Stimulated activated naive B cell treated with anti-CD40 and anti-IgM and Interleukin-4, amounts not matched to agents 10 μg/mL and 1 μg/mL and 100 μg/mL, for 72 hours (primary cell): ENCODE results near the gene ARPC5L.
"Not testable (repeated sequence)": the region's sequence is repeated elsewhere in the genome, so short reads cannot be mapped to it uniquely, and the experiment has no call there.

Source experiments
- ATAC-seq, 2 donors: fragments of 150-1000 bp; cut with Tn5 transposase; replicated peaks; 2 replicates each; pipeline ENCODE4 v1.10.0; 2021; ENCODE audit warnings: moderate library complexity in 1 of 2
- DNase-seq: peaks from one replicate; pipeline ENCODE4 v3.0.0; 2021
- H3K27ac Mint-ChIP-seq: one replicate; pipeline ENCODE4 v1.8.0; 2022; ENCODE audit warnings: mild to moderate bottlenecking, mixed read lengths
- H3K27me3 Mint-ChIP-seq, 2 donors: one replicate each; pipeline ENCODE4 v1.8.0; 2022; ENCODE audit warnings: mixed read lengths in 2 of 2
- H3K36me3 Mint-ChIP-seq, 2 donors: one replicate each; pipeline ENCODE4 v1.8.0; 2022; ENCODE audit warnings: mixed read lengths in 2 of 2, mild to moderate bottlenecking in 1 of 2
- H3K4me1 Mint-ChIP-seq, 2 donors: one replicate each; pipeline ENCODE4 v1.8.0; 2022; ENCODE audit warnings: mixed read lengths in 2 of 2, mild to moderate bottlenecking in 1 of 2
- H3K4me3 Mint-ChIP-seq, 2 donors: one replicate each; pipeline ENCODE4 v1.8.0; 2022; ENCODE audit warnings: mild to moderate bottlenecking in 2 of 2, mixed read lengths in 2 of 2, moderate library complexity in 1 of 2
- H3K9me3 Mint-ChIP-seq, 2 donors: one replicate each; pipeline ENCODE4 v1.8.0; 2022; ENCODE audit warnings: mixed read lengths in 2 of 2, mild to moderate bottlenecking in 1 of 2

The ARPC5L gene

DNA sequence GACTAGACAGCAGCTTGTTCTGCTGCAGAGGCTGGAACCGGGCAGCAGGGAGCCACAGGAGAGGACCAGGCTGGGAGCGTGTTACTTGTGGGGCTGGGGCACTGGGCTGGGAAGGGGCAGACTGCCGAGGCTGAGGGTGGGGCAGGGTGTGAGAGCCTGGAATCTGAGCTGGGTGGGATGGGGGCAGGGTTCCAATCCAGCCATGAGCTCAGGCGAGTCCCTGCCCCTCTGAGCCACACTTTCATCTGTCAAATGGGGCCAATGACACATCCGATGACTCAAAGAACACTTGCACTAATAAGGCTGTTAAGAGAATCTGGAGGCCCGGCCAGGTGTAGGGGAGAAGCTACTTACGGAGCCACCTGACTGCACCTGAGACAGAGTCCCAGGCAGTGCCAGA, 27.3 kb upstream of the ARPC5L start:
- Mint-ChIP-seq H3K36me3 (no peaks in the 10 kb centered on the region), H3K4me1 (peaks cover 2 to 8% of the 10 kb centered on the region in 2 donors), H3K27ac (no peak overlapping the region), H3K4me3 (no peak overlapping the region), H3K9me3 (no peaks in the 10 kb centered on the region), H3K27me3 (peaks cover 16 to 23% of the 10 kb centered on the region in 2 donors)
- DNase-seq = no peak
- no peak for ATAC-seq

DNA sequence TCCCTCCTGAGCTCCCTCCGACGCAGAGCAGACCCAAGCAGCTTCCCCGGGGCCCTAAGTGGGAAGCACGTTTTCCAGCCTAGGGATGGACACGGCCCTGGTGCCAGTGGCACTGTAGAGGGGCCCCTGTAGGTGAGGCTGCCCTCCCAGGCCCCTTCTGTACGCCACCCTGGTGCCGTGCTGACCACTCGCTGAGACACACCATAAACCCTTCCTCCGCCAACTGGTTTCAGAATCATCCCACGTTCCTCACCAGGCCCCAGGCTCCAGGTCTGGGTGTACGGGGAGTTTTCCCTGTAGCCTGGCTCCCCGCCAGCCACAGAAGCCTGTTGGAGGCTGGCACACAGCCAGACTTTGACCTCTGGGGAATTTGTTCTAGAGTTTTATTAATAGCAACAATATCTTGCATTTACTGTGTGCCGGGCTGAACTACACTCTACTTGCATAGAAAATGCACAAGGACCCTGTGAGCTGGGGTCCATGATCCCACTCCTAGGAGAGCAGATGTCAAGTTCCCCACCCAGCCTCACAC, 26.8 kb upstream of the ARPC5L start:
- DNase-seq = no peak
- no peak for ATAC-seq

DNA sequence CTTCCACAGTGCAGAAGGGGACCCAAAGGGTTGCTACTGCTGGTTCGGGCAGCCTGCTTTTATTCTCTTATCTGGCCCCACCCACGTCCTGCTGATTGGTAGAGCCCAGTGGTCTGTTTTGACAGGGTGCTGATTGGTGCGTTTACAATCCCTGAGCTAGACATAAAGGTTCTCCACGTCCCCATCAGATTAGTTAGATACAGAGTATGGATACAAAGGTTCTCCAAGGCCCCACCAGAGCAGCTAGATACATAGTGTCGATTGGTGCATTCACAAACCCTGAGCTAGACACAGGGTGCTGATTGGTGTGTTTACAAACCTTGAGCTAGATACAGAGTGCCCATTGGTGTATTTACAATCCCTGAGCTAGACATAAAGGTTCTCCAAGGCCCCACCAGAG, 23.8 kb upstream of the ARPC5L start:
- H3K27me3 Mint-ChIP-seq = peaks cover 16 to 24% of the 10 kb centered on the region in 2 donors
- not testable (repeated sequence) for ATAC-seq, DNase-seq, H3K27ac Mint-ChIP-seq, H3K9me3 Mint-ChIP-seq, H3K4me3 Mint-ChIP-seq, H3K4me1 Mint-ChIP-seq, H3K36me3 Mint-ChIP-seq

More for the DNA sequence above, 26.8 kb upstream of the ARPC5L start:
- H3K27me3 Mint-ChIP-seq = peaks cover 16 to 24% of the 10 kb centered on the region in 2 donors
- H3K4me1 Mint-ChIP-seq = peaks cover 2 to 8% of the 10 kb centered on the region in 2 donors
- H3K27ac Mint-ChIP-seq = no peak overlapping the region
- H3K9me3 Mint-ChIP-seq = no peaks in the 10 kb centered on the region
- H3K4me3 Mint-ChIP-seq = no peak overlapping the region
- no peaks in the 10 kb centered on the region for H3K36me3 Mint-ChIP-seq

DNA sequence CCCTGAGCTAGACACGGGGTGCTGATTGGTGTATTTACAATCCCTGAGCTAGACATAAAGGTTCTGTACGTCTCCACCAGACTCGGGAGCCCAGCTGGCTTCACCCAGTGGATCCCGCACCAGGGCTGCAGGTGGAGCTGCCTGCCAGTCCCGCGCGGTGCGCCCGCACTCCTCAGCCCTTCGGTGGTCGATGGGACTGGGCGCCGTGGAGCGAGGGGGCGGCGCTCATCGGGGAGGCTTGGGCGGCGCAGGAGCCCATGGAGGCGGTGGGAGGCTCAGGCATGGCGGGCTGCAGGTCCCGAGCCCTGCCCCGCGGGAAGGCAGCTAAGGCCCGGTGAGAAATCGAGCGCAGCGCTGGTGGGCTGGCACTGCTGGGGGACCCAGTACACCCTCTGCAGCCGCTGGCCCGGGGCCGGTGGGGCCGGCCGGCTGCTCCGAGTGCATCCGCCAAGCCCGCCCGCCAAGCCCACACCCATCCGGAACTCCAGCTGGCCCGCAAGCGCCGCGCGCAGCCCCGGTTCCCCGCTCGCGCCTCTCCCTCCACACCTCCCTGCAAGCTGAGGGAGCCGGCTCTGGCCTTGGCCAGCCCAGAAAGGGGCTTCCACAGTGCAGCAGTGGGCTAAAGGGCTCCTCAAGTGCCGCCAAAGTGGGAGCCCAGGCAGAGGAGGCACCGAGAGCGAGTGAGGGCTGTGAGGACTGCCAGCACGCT, 23.2 kb upstream of the ARPC5L start:
- ATAC-seq, DNase-seq, H3K27ac Mint-ChIP-seq, H3K4me1 Mint-ChIP-seq, H3K36me3 Mint-ChIP-seq, H3K9me3 Mint-ChIP-seq: not testable (repeated sequence)
- H3K27me3 Mint-ChIP-seq = peaks cover 16 to 24% of the 10 kb centered on the region in 2 donors
- peak overlapping the region in 1 of 2 donors; percentile 39 for H3K4me3 Mint-ChIP-seq

DNA sequence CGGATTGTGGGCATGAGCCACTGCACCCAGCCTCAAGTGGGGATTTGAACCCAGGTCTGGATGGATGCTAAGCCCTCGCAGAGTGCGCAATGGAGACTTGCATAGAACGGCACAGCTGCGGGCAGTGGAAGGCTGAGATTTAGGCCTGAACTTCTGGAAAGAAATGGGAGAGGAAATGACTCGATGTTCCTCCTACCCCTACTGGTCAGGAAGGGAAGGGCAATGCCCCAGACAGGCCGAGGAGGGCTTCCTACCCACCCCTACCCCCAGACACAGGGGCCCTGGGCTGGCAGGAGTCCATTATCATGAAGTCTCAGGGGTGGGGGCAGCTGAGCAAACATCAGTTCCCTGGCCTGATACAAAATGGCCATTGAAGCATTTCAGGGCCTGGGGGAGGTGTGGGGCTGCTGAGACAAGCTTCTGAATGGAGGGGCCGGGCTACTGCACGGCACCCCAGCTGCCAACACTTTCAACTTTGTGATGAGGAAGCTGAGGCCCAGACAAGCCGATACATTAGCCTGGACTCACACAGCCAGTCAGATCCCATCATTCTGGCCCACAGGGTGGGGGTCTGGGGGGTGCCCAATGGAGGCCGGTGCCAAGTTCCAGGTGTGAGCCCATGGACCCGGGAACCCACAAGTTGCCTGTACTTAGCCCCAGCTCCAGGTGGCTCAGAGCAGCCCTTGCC, 22.2 kb upstream of the ARPC5L start:
- DNase-seq (no peak), ATAC-seq (peak in 1 of 2 donors; percentile 34)
- peaks cover 2 to 8% of the 10 kb centered on the region in 2 donors for H3K4me1 Mint-ChIP-seq

DNA sequence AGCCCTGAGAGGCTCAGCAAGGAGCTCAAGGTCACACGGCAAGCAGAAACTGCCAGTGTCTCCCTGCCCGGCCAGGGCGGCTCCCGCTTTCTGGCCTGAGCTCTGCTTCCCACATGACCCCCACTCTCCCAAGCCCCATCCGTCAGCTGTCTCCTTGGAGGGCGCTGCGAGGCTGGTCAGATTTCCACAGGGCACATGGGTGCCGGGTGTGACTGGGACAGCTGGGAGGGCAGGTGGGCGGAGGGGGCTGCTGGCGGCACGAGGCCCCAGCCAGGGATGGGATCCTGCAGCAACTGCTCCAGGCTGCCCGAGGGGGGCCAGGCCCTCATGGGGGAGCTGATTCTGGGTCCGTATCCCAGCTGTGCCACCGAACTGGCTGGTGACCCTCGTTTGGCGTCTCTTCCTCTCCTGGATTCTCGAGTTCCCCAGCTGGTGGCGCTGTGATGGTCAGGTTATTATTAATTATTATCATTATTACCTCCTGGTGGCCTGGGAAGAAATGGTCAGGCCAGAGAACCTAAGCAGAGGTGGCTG, 21.6 kb upstream of the ARPC5L start:
- Mint-ChIP-seq H3K27ac (no peak overlapping the region), H3K36me3 (no peaks in the 10 kb centered on the region), H3K4me1 (peaks cover 2 to 3% of the 10 kb centered on the region in 2 donors), H3K4me3 (no peak overlapping the region), H3K27me3 (peaks cover 16 to 17% of the 10 kb centered on the region in 2 donors), H3K9me3 (no peaks in the 10 kb centered on the region)
- no peak for ATAC-seq
- no peak for DNase-seq

More for the DNA sequence above, 22.2 kb upstream of the ARPC5L start:
- Mint-ChIP-seq H3K27me3 (peaks cover 16 to 23% of the 10 kb centered on the region in 2 donors), H3K9me3 (no peaks in the 10 kb centered on the region), H3K36me3 (no peaks in the 10 kb centered on the region), H3K4me3 (peak overlapping the region in 1 of 2 donors; percentile 46), H3K27ac (no peak overlapping the region)

DNA sequence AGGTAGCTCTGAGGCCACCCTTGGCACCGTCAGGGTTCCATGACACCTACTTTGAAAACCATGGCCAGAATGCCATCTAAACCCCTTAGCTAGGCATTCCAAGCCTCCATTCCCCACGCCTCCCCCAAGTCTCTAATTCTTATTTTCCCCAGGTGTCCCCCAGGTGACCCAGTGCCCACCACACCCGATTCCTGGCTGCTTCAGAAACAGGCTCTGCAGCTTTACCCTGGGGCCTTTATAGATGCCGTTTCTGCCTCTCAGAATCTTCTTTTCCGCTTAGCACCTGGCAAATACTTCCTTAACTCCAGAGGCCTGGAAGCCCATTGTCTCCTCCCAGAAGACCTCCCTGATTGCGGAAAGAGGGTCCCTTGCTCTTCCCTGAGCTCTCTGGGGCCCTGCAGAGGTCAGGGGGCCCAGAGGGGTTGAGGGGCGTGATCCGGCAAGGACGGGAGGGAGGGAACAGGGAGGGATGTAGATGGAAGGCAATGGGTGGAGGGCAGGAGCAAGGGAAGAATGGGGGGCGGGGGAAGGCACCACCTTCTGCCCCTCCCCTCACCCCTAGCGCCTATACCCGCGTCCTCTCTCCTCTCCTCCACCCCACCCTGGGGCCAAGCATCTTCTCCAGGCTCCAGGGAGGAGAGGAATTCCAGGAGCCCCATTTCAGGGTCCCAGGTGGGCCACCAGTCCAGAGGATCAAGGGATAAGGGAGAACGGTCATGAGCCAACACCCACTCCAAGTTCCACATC, 20.7 kb upstream of the ARPC5L start:
- H3K4me1 Mint-ChIP-seq = peaks cover 0 to 2% of the 10 kb centered on the region in 2 donors
- DNase-seq (no peak), ATAC-seq (no peak)
- H3K27me3 Mint-ChIP-seq = peaks cover 16 to 17% of the 10 kb centered on the region in 2 donors
- no peaks in the 10 kb centered on the region for H3K36me3 Mint-ChIP-seq
- H3K4me3 Mint-ChIP-seq = no peak overlapping the region
- no peaks in the 10 kb centered on the region for H3K9me3 Mint-ChIP-seq
- no peak overlapping the region for H3K27ac Mint-ChIP-seq

DNA sequence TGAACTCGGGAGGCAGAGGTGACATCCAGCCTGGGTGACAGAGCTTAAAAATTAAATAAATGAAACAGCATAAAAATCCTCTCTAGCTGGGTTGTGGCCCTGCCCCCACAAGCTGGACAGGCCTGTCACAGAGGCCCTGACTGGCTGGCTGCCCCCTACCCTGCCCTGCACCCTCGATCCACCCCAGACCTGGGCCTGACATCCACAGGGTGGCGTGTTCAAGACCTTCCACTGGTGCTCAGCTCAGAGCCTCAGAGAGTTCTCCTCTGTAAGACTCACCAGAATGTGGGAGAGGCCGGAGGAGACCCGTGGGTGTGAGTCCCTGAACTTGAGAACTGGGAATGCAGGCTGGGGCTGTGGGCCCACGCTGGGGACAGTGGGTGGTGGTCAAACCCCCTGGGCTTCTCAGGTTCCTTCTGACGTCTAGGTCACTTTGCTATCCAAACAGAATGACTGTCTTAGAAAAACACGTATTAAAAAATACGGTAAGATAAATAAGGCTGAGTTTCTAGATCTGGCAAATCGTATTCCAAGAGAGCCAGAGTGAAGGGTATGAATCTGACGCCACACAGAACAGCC, 18.4 kb upstream of the ARPC5L start:
- ATAC-seq (no peak), DNase-seq (no peak)
- Mint-ChIP-seq H3K4me1 (no peaks in the 10 kb centered on the region), H3K9me3 (no peaks in the 10 kb centered on the region), H3K36me3 (no peaks in the 10 kb centered on the region), H3K27me3 (peaks cover 0 to 6% of the 10 kb centered on the region in 2 donors), H3K4me3 (no peak overlapping the region), H3K27ac (peak overlapping the region; percentile 31)

DNA sequence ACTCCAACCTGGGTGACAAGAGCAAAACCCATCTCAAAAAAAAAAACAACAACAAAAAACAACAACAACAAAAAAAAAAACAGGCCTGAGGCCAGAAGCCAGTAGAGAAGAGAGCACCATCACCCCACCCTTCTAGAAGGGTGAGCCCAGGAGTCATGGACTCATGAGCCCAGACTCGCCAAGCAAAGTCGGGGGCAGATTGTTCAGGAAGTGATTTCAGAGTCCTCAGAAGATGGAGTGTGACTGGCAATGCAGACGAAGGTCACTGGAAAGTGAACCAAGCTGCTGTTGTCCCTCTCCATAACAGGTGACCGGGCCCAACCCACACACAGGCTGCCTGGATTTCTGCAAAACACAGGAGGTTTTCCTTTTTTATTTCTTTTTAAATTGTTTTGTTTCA, 17.6 kb upstream of the ARPC5L start:
- Mint-ChIP-seq H3K27me3 (peaks cover 0 to 5% of the 10 kb centered on the region in 2 donors), H3K27ac (no peak overlapping the region), H3K4me1 (no peaks in the 10 kb centered on the region), H3K9me3 (no peaks in the 10 kb centered on the region), H3K36me3 (no peaks in the 10 kb centered on the region), H3K4me3 (no peak overlapping the region)
- DNase-seq (no peak), ATAC-seq (no peak)

DNA sequence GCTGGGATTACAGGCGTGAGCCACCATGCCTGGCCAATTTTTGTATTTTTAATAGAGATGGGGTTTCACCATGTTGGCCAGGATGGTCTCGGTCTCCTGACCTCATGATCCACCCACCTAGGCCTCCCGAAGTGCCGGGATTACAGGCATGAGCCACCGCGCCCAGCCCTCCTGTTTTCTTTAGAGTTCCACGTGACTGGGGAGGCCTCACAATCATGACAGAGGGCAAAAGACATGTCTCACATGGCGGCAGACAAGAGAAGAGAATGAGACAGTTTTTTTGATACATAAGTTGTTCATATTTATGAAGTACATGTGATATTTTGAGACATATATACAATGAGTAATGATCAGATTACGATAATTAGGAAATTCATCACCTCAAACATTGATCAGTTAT, 15.5 kb upstream of the ARPC5L start:
- not testable (repeated sequence) for H3K27ac Mint-ChIP-seq, DNase-seq, H3K9me3 Mint-ChIP-seq, H3K4me1 Mint-ChIP-seq, ATAC-seq, H3K36me3 Mint-ChIP-seq, H3K27me3 Mint-ChIP-seq, H3K4me3 Mint-ChIP-seq

DNA sequence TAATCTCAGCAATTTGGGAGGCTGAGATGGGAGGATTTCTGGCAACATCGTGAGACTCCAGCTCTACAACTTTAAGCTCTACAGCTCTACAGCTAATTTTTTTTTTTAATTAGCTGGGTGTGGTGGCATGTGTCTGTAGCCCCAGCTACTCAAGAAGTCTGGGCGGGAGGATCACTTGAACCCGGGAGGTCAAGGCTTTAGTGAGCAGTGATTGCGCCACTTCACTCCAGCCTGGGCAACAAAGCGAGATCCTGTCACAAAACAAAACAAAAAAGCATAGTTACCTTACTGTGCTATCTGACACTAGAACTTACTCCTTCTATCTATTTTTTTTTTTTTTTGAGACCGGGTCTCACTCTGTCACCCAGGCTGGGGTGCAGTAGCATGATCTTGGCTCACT, 15.0 kb upstream of the ARPC5L start:
- Mint-ChIP-seq H3K27me3 (peaks cover 0 to 11% of the 10 kb centered on the region in 2 donors), H3K27ac (no peak overlapping the region), H3K4me3 (no peak overlapping the region), H3K4me1 (no peaks in the 10 kb centered on the region), H3K36me3 (no peaks in the 10 kb centered on the region), H3K9me3 (no peaks in the 10 kb centered on the region)
- DNase-seq (no peak), ATAC-seq (no peak)

DNA sequence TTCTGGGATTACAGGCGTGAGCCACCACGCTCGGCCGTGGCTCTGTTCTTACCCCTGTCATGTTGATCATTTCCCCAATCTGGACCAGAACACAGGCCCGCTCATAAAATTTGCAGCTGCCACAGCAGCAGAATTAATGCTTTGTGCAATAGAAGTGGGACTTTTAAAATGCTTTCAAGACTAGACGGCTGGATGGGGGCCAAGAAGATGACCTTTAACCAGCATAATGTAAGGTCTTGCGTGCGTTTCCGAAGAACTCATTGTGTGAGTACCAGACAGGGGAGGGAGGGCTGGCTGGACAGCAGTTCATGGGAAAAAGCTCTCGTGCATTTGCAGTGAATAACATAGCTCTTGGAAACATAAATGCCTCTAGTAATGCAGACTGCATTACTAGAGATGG, 12.1 kb upstream of the ARPC5L start:
- peaks cover 4 to 12% of the 10 kb centered on the region in 2 donors for H3K4me1 Mint-ChIP-seq
- H3K9me3 Mint-ChIP-seq = no peaks in the 10 kb centered on the region
- ATAC-seq = no peak
- H3K36me3 Mint-ChIP-seq = no peaks in the 10 kb centered on the region
- DNase-seq = no peak
- H3K27ac Mint-ChIP-seq = no peak overlapping the region
- peaks cover 0 to 11% of the 10 kb centered on the region in 2 donors for H3K27me3 Mint-ChIP-seq
- H3K4me3 Mint-ChIP-seq = no peak overlapping the region

DNA sequence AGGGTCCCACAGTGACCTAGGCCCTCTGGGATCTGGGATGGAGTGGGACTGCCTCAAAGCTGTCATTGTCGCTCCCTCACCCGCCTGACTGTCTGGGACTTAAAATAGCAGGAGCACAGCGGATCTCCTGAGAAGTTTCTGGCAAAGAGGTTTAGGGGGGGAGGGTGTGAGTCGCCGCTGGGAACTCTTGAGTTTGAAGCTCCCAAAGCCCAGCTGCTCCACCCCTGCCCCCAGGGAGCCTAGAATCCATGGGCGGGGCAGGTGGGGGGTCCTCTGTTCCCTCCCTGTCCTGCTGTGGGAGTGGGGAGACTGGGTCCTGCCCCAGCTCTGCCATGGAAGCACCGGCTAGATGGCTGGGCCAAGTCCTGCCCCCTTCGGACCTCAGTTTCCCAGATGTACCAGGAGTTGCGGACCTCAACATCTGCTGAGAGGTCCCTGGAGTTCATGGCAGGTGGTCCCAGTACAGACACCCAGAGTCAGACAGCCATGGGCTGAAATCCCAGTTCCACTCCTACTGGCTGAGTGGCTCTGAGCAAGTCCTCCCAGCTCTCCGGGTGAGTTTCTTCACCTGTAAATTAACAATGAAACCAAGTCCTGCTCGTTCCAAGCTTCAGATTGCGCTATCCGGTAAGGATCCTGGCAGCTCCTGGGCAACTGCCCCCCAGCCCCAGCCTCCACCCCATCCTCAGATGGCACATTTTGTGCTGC, 9.7 kb upstream of the ARPC5L start:
- ATAC-seq = no peak
- Mint-ChIP-seq H3K36me3 (peaks cover 4 to 5% of the 10 kb centered on the region in 2 donors), H3K9me3 (no peaks in the 10 kb centered on the region), H3K27ac (peak overlapping the region; percentile 62), H3K4me3 (peak overlapping the region; percentile 69 to 85), H3K27me3 (peaks cover 0 to 11% of the 10 kb centered on the region in 2 donors), H3K4me1 (peaks cover 7 to 24% of the 10 kb centered on the region in 2 donors)
- DNase-seq = no peak
